ENCODE measurements around the gene PRND. TPM values are rescaled to one million over a fixed set of nuclear protein-coding genes. Genes with fewer than 3 reads are reported as not detected.
A peak's percentile ranks its signal among the peaks of the same experiment; 100 is the strongest.

PRND gene
- total and polyA plus RNA-seq, 2 of the 13 experiments (the other 11 are each of a cell fraction or from before 2014, with no cell fraction given), result not detected

GRCh38 chr20:4720041-4720976, 1.4 kb upstream of the PRND start (continued):
- TF ChIP-seq HNF1A (IDR thresholded peaks at IDR 0.05; ENCODE audit: low read depth), result no peak
- TF ChIP-seq HNF1A (CRISPR knock-in tag; IDR thresholded peaks at IDR 0.05; ENCODE audit: borderline replicate concordance), result no peak

GRCh38 chr20:4720977-4721349, 746 bp upstream of the PRND start:
- FAIRE-seq, result no peak
- TF ChIP-seq ZNF282 (IDR thresholded peaks at IDR 0.05; ENCODE audit: partially characterized antibody) (no peak), HNF1B (CRISPR knock-in tag; IDR thresholded peaks at IDR 0.05) (peak; percentile 38; the same call in 1 of the 2 replicates), KDM1A (CRISPR knock-in tag; IDR thresholded peaks at IDR 0.05) (no peak), ZNF17 (CRISPR knock-in tag; IDR thresholded peaks at IDR 0.05) (no peak), MTERF4 (CRISPR knock-in tag; IDR thresholded peaks at IDR 0.05) (peak; percentile 66; the same call in 1 of the 2 replicates), CCAR2 (optimal IDR thresholded peaks at IDR 0.05; ENCODE audit: low read depth, low read length) (peak; percentile 0), ZNF333 (CRISPR knock-in tag; IDR thresholded peaks at IDR 0.05; ENCODE audit: borderline replicate concordance) (0 out of 2 replicates have a peak, but pooled peaks have one; percentile 40), NFKB2 (CRISPR knock-in tag; IDR thresholded peaks at IDR 0.05; ENCODE audit: borderline replicate concordance) (0 out of 2 replicates have a peak, but pooled peaks have one; percentile 20)

More at GRCh38 chr20:4720977-4721349, 746 bp upstream of the PRND start:
- no peaks in the 10 kb centered on the region for H3K79me2 ChIP-seq (ENCODE audit: insufficient read depth, low read length)
- CTCF ChIA-PET (ENCODE audit: low intra/inter-chr PET ratio, low total read pairs), result interaction anchor here (1.1 to 4.8 kb wide), 2 partner anchors 20 to 112 kb away, joined by 3 to 210 read pairs; no protein-coding TSS in a partner anchor
- no peaks in the 10 kb centered on the region for H3K9me3 ChIP-seq (ENCODE audit: low read length)
- peaks cover 17% of the 10 kb centered on the region for H3K4me1 ChIP-seq (ENCODE audit: insufficient read depth, low read length)
- in situ Hi-C loops (cut with HindIII; ENCODE audit: extremely low pct_ligation_motif_present, low pct_unique_long_range_greater_than_20kb), result loop anchor here (5.0 kb wide), 2 partner anchors 114 to 469 kb away; no protein-coding TSS in a partner anchor
- peak; percentile 34 for ATAC-seq
- POLR2A ChIA-PET, result interaction anchor here (0.6 to 1.2 kb wide), 2 partner anchors 109 to 367 kb away, joined by 3 to 4 read pairs; no protein-coding TSS in a partner anchor
- no peak overlapping the region for H2AFZ ChIP-seq (ENCODE audit: low read length)
- H3K4me2 ChIP-seq (ENCODE audit: low read depth, low read length), result peak overlapping the region; percentile 77
- no TSS peak for BruUV-seq (replicated peaks)
- peak overlapping the region in 2 of 3 experiments; percentile 37 to 54; a peak in 3 of 6 replicates for H3K4me3 ChIP-seq (replicated peaks in 1 of 3; ENCODE audit: insufficient read depth in 1 of 3, low read depth in 2 of 3, low read length in 3 of 3)
- H3K9ac ChIP-seq (ENCODE audit: insufficient read depth, low read depth, low read length), result no peak overlapping the region
- H3K36me3 ChIP-seq (replicated peaks in 1 of 2; ENCODE audit: control insufficient read depth in 1 of 2, insufficient read depth in 2 of 2, low read length in 2 of 2), result no peaks in the 10 kb centered on the region
- intact Hi-C loops (cut with micrococcal nuclease; ENCODE audit: unreplicated experiment), result loop anchor here (1.0 kb wide), 2 partner anchors 107 to 114 kb away; no protein-coding TSS in a partner anchor
- WGBS (ENCODE audit: low lambda C conversion rate), result 9% methylated on average over 10 of the region's 10 CpGs
- H3K27me3 ChIP-seq (ENCODE audit: control insufficient read depth in 1 of 2, insufficient read depth in 2 of 2, low read length in 2 of 2), result peaks cover 5 to 47% of the 10 kb centered on the region in 2 experiments
- DNase-seq (ENCODE audit: low spot score), result no peak
- no peaks in the 10 kb centered on the region for H4K20me1 ChIP-seq (ENCODE audit: insufficient read depth, low read length)
- no peak overlapping the region for H3K27ac ChIP-seq (ENCODE audit: extremely low read length, insufficient read depth, low read length)

Data from HepG2 (cell line).